CD14-positive monocyte (primary cell): ENCODE measurements around the gene GAST. TPM values are rescaled to one million over a fixed set of nuclear protein-coding genes. Genes with fewer than 3 reads are reported as not detected.

Source experiments
- DNase-seq, 3 donors: peaks; one replicate each; pipeline ENCODE4 v3.0.0-alpha.2; 2011 to 2022
- H2AFZ ChIP-seq: 2 replicates; pipeline ENCODE4 v1.6.0; 2012; ENCODE audit warnings: mild to moderate bottlenecking, low read depth, low read length, inconsistent platforms; ENCODE audit not compliant: insufficient read depth, poor library complexity, severe bottlenecking
- H3K27ac ChIP-seq, 2 donors: 1 replicate in 1 of 2; 2 replicates in 1 of 2; pipeline ENCODE4 v1.5.1; 2012 to 2013; ENCODE audit warnings: low read length in 2 of 2, control low read depth in 1 of 2, inconsistent platforms in 1 of 2, low read depth in 1 of 2, mild to moderate bottlenecking in 1 of 2
- H3K27me3 ChIP-seq, 2 donors: one replicate each; pipeline versions ENCODE4 v1.6.0 to v1.6.1; 2011 to 2013; ENCODE audit warnings: low read length in 2 of 2; ENCODE audit not compliant: control insufficient read depth in 2 of 2, insufficient read depth in 2 of 2
- H3K36me3 ChIP-seq, 2 donors: replicated peaks in 1 of 2; 1 replicate in 1 of 2; 2 replicates in 1 of 2; pipeline versions ENCODE4 v1.5.1 to v1.6.1; 2012 to 2013; ENCODE audit warnings: low read length in 2 of 2, control low read depth in 1 of 2, inconsistent platforms in 1 of 2, mild to moderate bottlenecking in 1 of 2; ENCODE audit not compliant: insufficient read depth in 2 of 2, control insufficient read depth in 1 of 2
- H3K4me1 ChIP-seq, 2 donors: 1 replicate in 1 of 2; 2 replicates in 1 of 2; pipeline versions ENCODE4 v1.5.1 to v1.6.1; 2012 to 2013; ENCODE audit warnings: low read length in 2 of 2, control low read depth in 1 of 2, inconsistent platforms in 1 of 2, mild to moderate bottlenecking in 1 of 2, moderate library complexity in 1 of 2; ENCODE audit not compliant: insufficient read depth in 2 of 2, control insufficient read depth in 1 of 2
- H3K4me2 ChIP-seq: replicated peaks from 2 replicates; pipeline ENCODE3; 2012; ENCODE audit warnings: low read length, moderate library complexity, mild to moderate bottlenecking; ENCODE audit not compliant: poor library complexity, severe bottlenecking; ENCODE audit errors: extremely low read depth
- H3K4me3 ChIP-seq, 3 experiments: fragments of 200-600 bp in 1 of 3; sonication (generic) in 1 of 3; replicated peaks in 1 of 3; 1 replicate in 2 of 3; 2 replicates in 1 of 3; pipeline ENCODE4 v1.5.1; 2011 to 2013; ENCODE audit warnings: low read length in 3 of 3, mild to moderate bottlenecking in 3 of 3, control low read depth in 2 of 3, low read depth in 2 of 3, inconsistent platforms in 1 of 3, moderate library complexity in 1 of 3
- H3K79me2 ChIP-seq: 2 replicates; pipeline ENCODE4 v1.6.0; 2012; ENCODE audit warnings: mild to moderate bottlenecking, control low read depth, inconsistent platforms, low read length, moderate library complexity; ENCODE audit not compliant: insufficient read depth
- H3K9ac ChIP-seq: 2 replicates; pipeline ENCODE4 v1.6.0; 2017; ENCODE audit warnings: low read length, mild to moderate bottlenecking; ENCODE audit not compliant: insufficient read depth, poor library complexity, severe bottlenecking
- H3K9me3 ChIP-seq, 2 donors: replicated peaks in 1 of 2; 1 replicate in 1 of 2; 2 replicates in 1 of 2; pipeline versions ENCODE4 v1.5.1 to v1.6.1; 2012 to 2013; ENCODE audit warnings: low read length in 2 of 2, control low read depth in 1 of 2; ENCODE audit not compliant: control insufficient read depth in 1 of 2, insufficient read depth in 1 of 2
- H4K20me1 ChIP-seq: 2 replicates; pipeline ENCODE4 v1.6.0; 2012; ENCODE audit warnings: mild to moderate bottlenecking, low read length, control low read depth, moderate library complexity; ENCODE audit not compliant: insufficient read depth
- H3K27ac Mint-ChIP-seq, 7 donors: one replicate each; pipeline ENCODE4 v1.8.0; 2020; ENCODE audit warnings: mild to moderate bottlenecking in 7 of 7, mixed read lengths in 7 of 7, moderate library complexity in 6 of 7, inconsistent platforms in 2 of 7
- H3K27me3 Mint-ChIP-seq, 3 donors: one replicate each; pipeline ENCODE4 v1.8.0; 2021 to 2022; ENCODE audit warnings: low read depth in 3 of 3, mild to moderate bottlenecking in 3 of 3, mixed read lengths in 3 of 3, moderate library complexity in 3 of 3, inconsistent platforms in 1 of 3
- H3K36me3 Mint-ChIP-seq, 2 donors: one replicate each; pipeline ENCODE4 v1.8.0; 2020; ENCODE audit warnings: mixed read lengths in 2 of 2, inconsistent platforms in 1 of 2, mild to moderate bottlenecking in 1 of 2
- H3K4me1 Mint-ChIP-seq: one replicate; pipeline ENCODE4 v1.8.0; 2020; ENCODE audit warnings: mild to moderate bottlenecking, mixed read lengths
- H3K4me3 Mint-ChIP-seq, 2 donors: one replicate each; pipeline ENCODE4 v1.8.0; 2020; ENCODE audit warnings: mild to moderate bottlenecking in 2 of 2, mixed read lengths in 2 of 2, moderate library complexity in 1 of 2
- H3K9me3 Mint-ChIP-seq, 7 donors: one replicate each; pipeline ENCODE4 v1.8.0; 2020 to 2022; ENCODE audit warnings: mixed read lengths in 7 of 7, mild to moderate bottlenecking in 6 of 7, moderate library complexity in 6 of 7, inconsistent platforms in 2 of 7
- CTCF ChIP-seq: fragments of 200-600 bp; IDR thresholded peaks from one replicate; pipeline ENCODE4 v1.8.0; 2022; ENCODE audit warnings: antibody characterized with exemption, mild to moderate bottlenecking
- WGBS: methylation state at CpG from one replicate; pipeline ENCODE4 v1.1.5; 2013; ENCODE audit warnings: missing lambda C conversion rate; ENCODE audit not compliant: insufficient coverage; 5-methylcytosine and 5-hydroxymethylcytosine counted together
- intact Hi-C, 2 donors: fragments of 100-400 bp; cut with micrococcal nuclease; formaldehyde crosslinking; loops; one replicate each; pipeline versions ENCODE4 v1.15.0 to v1.15.1; 2023
- polyA plus RNA-seq, 3 donors: library from polyadenylated mRNA; depleted of rRNA in 1 of 3; unstranded in 2 of 3; stranded (reverse) in 1 of 3; fragments of 300-500 nt in 2 of 3; fragments of >200 nt in 1 of 3; fragmentation: Illumina TruSeq in 2 of 3; gene quantifications; 1 replicate in 2 of 3; 2 replicates in 1 of 3; pipeline ENCODE4 v1.2.3, GENCODE V29; 2012 to 2021

GAST gene
- polyA plus RNA-seq, 3 donors = not detected

GRCh38 chr17:41762391-41762790, 50.3 kb downstream of the GAST start:
- Mint-ChIP-seq H3K4me3 (no peak overlapping the region), H3K27ac (peak overlapping the region in 1 of 7 donors; percentile 42), H3K9me3 (no peaks in the 10 kb centered on the region), H3K27me3 (peaks cover 0 to 3% (median 0%) of the 10 kb centered on the region in 3 donors), H3K4me1 (no peaks in the 10 kb centered on the region), H3K36me3 (peaks cover 36 to 37% of the 10 kb centered on the region in 2 donors)
- Histone ChIP-seq H3K79me2 (no peaks in the 10 kb centered on the region), H2AFZ (no peak overlapping the region), H4K20me1 (no peaks in the 10 kb centered on the region), H3K9ac (no peak overlapping the region), H3K27me3 (no peaks in the 10 kb centered on the region), H3K4me2 (no peak overlapping the region), H3K36me3 (peaks cover 66 to 85% of the 10 kb centered on the region in 2 donors), H3K27ac (no peak overlapping the region), H3K9me3 (no peaks in the 10 kb centered on the region), H3K4me3 (no peak overlapping the region), H3K4me1 (no peaks in the 10 kb centered on the region)
- intact Hi-C loops = no loop called here
- 100% methylated on average over 1 of the region's 6 CpGs for WGBS
- no peak for TF ChIP-seq CTCF
- DNase-seq = no peak

GRCh38 chr17:41762841-41763240, 50.7 kb downstream of the GAST start:
- no peak for DNase-seq
- Histone ChIP-seq H3K27me3 (no peaks in the 10 kb centered on the region), H3K36me3 (peaks cover 66 to 85% of the 10 kb centered on the region in 2 donors), H3K79me2 (no peaks in the 10 kb centered on the region), H4K20me1 (no peaks in the 10 kb centered on the region), H3K4me2 (no peak overlapping the region), H3K4me1 (no peaks in the 10 kb centered on the region), H3K9ac (no peak overlapping the region), H2AFZ (no peak overlapping the region), H3K27ac (no peak overlapping the region), H3K4me3 (no peak overlapping the region), H3K9me3 (no peaks in the 10 kb centered on the region)
- WGBS = 97% methylated on average over 13 of the region's 16 CpGs
- Mint-ChIP-seq H3K4me1 (no peaks in the 10 kb centered on the region), H3K36me3 (peaks cover 35 to 39% of the 10 kb centered on the region in 2 donors), H3K4me3 (no peak overlapping the region), H3K27me3 (peaks cover 0 to 3% (median 0%) of the 10 kb centered on the region in 3 donors), H3K9me3 (no peaks in the 10 kb centered on the region), H3K27ac (no peak overlapping the region)
- intact Hi-C loops = no loop called here
- no peak for TF ChIP-seq CTCF
